8988T (cell line): ENCODE data around the gene CHCHD3.

Experiments used
- DNase-seq: peaks from one replicate; pipeline ENCODE4 v3.0.0; 2011

Gene CHCHD3

GRCh38 chr7:132857703-132858102 is 224.2 kb downstream of the CHCHD3 start:
- no peak for DNase-seq

GRCh38 chr7:132857031-132857430 is 224.9 kb downstream of the CHCHD3 start:
- DNase-seq, result no peak

DNA sequence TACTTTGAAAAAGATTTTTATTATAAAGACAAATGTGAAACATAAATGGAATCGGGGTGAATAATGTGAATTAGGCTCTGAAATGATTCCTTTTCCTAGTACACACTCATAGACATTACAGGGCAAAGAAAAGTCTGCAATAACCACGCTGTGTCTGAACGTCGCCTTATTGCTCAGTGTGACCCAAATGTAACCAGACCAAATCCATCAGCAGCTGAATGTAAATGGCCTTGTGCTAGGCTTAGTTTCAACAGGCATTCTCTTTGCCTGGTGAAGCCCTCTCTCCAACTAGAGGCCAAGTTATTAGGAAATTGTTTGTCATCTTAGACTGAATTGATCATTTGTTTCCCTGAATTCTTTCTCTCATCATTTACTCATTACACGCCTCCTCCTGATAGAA is 225.5 kb downstream of the CHCHD3 start:
- no peak for DNase-seq

DNA sequence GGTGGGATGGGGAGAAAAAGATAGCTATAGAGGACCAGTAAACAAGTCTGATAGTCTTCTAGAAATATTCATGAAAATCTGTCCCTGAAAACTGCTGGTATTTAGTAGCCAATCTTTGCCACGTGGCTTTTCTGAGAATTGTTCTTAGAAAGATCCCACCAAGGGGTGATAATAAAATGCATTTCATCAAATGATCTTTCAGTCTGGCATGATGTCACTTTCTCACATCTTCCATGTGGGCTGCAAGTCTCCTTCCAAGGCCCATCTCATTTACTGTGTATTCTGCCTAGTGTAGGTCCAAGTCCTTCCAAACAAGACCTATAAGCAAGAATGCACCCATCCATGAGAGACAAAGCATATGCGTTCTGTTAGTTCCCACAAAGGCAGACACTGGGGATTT is 226.0 kb downstream of the CHCHD3 start:
- no peak for DNase-seq

DNA sequence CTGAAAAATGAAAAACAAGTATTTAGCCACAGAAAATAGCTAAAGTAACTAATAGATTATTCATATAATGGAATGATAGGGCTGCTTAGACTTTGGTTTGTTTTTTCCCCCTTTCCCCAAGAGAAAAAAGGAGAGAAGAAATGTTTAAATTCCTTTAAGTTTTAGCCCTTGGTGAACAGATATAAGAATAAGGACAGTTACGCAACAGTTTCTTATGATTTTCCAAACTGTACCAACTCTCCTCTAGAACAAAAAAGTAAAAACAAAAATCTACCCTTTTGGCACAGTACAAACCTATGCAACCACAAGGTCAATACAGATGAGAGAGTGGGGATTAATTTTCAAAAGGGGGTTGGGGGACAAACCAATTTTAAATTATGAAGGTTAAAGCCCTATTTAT is 227.7 kb downstream of the CHCHD3 start:
- no peak for DNase-seq

DNA sequence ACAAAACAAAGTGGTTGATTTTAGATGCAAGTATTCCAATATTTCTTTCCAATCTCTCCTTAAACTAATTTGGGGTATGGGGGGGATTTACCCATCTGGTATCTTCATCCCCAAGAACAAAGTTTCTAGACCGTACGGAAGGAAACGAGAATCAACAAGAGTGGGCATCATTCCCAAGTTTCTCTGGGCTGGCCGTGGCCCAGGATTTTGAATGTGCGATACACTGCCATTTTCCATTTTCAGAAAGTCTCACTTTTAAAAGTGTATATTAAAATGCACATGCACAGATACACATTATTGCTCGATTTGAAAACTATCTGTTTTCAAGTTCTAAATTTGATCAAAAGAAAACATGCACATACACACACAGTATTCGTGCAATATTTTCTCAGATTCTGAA is 234.5 kb downstream of the CHCHD3 start:
- no peak for DNase-seq

DNA sequence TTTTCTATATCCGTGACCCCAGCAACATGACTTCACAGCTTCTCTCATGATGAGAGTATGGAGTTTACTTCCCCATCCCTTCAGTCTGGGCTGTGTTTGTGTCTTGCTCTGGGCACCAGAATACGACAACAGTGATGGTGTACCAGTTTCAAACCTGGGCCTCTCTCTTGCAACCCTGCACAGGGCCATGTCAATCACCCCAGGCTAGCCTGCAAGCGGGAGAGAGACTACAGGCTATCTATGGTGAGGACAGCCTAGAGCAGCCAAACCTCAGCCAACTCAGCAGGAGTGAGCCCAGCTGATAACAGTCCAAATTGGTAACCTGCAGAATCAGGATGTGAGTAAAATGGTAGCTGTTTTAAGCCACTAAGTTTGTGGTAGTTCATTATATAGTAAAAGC is 235.8 kb downstream of the CHCHD3 start:
- DNase-seq, result no peak

- no peak for DNase-seq
These were observed 239.4 kb downstream of the CHCHD3 start for GRCh38 chr7:132842478-132842877.

- no peak for DNase-seq
These were observed 241.7 kb downstream of the CHCHD3 start for GRCh38 chr7:132840199-132840598.

DNA sequence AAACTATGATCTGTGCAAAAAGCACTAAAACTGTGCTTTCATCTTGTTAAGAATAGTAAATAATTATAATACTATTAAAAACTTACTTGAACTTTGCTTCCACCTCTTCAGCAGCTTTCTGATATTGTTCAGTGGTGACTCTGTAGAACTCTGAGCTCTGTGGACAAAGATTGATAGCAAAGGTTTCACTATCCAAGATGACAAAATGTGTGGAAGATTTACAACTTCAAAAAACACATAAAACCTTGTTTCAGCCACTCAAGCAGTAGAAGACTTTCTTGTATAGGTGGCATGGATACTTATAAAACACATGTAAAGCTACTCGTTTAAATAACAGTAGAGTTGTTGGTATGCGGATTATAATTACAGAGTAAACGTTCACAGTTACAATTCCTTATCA is 243.6 kb downstream of the CHCHD3 start:
- DNase-seq, result no peak

GRCh38 chr7:132837529-132837928 is 244.4 kb downstream of the CHCHD3 start:
- DNase-seq, result no peak

DNA sequence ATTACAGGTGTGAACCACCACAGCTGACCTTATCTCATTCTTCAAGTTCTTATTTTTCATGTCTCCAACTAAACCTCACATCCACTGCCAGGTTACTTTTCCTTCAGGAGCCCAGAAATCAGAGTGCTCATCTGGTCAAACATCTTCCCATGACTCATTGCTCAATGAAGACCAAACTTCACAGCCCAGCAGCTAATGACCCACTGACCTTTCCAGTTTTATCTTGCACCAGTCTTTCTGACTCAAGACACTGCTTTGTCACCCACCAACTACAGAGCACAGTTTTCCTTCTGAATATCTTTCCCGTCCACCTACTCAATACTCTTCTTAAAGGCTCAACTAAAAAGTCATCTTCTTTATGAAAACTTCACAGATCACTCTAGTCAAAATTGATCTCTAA is 245.1 kb downstream of the CHCHD3 start:
- DNase-seq, result no peak

DNA sequence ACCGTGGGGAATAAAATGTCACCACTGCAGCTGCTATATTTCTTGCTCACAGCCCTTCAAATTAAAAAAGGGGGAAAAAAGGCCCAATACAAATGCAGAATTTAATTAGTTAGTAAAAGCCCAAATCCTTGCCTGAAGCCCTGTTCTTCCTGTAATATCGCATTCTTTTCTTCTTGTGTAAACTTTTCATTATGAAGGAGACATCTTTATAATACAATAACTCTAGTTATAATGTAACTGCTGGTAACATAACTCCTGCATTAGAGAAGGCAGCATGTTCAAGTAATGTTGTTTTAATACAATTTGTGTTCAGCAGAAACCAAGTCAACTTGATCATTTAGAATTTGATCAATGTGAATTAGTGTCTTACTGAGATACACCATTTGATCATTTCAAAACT is 250.9 kb downstream of the CHCHD3 start:
- no peak for DNase-seq

- DNase-seq, result no peak
These were observed 253.4 kb downstream of the CHCHD3 start for GRCh38 chr7:132828502-132828901.

GRCh38 chr7:132825932-132826835 is 255.7 kb downstream of the CHCHD3 start:
- no peak for DNase-seq

- no peak for DNase-seq
These were observed 256.7 kb downstream of the CHCHD3 start for GRCh38 chr7:132825222-132825621.

DNA sequence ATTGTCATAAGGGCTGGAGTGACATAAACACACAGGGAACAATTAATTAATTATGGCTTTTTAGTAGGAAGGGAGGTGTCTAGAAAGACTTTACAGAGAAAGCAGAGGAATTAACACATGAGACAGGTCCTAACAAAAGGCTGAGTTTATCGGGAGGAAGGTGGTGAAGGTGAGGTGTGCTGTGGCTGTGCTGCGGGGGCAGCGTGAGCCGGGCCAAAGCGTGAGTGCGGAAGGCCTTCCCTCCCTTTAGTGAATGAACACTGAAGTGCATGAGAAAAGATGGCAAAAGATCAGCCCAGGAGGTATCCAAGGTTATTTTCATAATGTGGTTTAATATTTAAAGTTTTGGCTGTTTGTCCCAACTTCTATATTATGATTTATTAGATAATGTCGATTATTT is 262.2 kb downstream of the CHCHD3 start:
- DNase-seq, result no peak

- DNase-seq, result no peak
These were observed 263.9 kb downstream of the CHCHD3 start for GRCh38 chr7:132817949-132818348.

- DNase-seq, result no peak
These were observed 266.1 kb downstream of the CHCHD3 start for GRCh38 chr7:132815696-132816311.

- DNase-seq, result no peak
These were observed 266.8 kb downstream of the CHCHD3 start for GRCh38 chr7:132815130-132815529.

GRCh38 chr7:132810561-132810960 is 271.3 kb downstream of the CHCHD3 start:
- no peak for DNase-seq

- DNase-seq, result no peak
These were observed 275.1 kb downstream of the CHCHD3 start for GRCh38 chr7:132806834-132807233.

DNA sequence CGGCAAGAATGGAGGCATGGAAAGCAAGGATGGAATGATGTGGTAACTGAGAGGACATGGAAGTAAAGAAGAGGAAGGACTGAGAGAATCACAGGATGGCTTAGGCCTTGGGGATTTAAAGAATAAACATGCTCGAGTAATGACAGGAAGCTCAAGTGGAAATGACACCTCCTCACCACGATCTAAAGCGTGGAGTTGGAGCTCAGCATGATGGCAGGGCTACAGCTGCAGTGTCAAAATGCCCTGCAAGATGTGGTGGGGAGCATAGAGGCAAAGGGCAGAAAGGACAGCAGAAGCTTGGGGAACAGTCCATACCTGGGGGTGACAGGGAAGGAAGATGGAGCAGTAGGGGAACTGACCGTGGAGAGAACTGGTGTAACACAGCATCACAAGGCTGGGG is 276.1 kb downstream of the CHCHD3 start:
- no peak for DNase-seq

DNA sequence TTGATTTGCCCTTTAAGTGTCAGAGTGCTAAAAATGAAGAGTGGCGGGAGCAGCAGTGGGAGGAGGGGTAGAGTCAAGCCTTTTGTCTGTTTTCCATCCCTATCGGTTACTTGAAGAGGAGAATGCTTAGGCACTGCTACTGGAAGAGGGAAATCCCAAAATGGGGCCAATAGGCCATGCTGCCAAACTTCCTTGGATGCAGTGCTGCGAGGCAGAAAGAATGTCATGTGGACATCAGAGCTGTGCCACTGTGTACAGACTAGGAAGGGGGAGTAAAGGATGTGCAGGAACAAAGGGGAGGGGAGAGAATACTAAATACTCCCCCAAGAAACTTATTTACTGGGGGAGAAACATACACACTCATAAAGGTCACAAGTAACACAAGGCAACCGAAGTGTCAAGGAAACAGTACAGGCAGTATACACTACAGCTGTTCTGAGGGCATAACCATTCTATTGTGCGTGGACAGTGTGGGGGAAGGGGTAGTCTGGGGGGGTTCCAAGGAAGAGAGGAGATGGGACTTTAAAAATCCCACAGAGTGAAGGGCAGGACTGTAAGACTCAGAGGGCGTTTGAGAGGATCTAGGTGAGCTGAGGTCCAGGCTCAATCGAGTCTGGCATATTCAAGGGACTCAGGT is 276.9 kb downstream of the CHCHD3 start:
- DNase-seq, result no peak
